Activated naive CD4-positive, alpha-beta T cell treated with anti-CD3 and anti-CD28 coated beads for 36 hours (primary cell): Measurements from ENCODE around the gene NIFK. TPM values are rescaled to one million over a fixed set of nuclear protein-coding genes. Genes with fewer than 3 reads are reported as not detected.

Experiments used
- CTCF ChIA-PET: fragments of 350-600 bp; sonication (Branson Sonifier 250); formaldehyde crosslinking; loops from one replicate; lab custom pipeline; 2021; ENCODE audit warnings: antibody characterized with exemption; lab: Charles Lee
- DNase-seq: peaks from one replicate; pipeline ENCODE4 v3.0.0-alpha.2; 2020
- H3K27ac Mint-ChIP-seq: one replicate; pipeline ENCODE4 v1.8.0; 2021; ENCODE audit warnings: mild to moderate bottlenecking, mixed read lengths
- H3K27me3 Mint-ChIP-seq: one replicate; pipeline ENCODE4 v1.8.0; 2021; ENCODE audit warnings: low read depth, mixed read lengths
- H3K36me3 Mint-ChIP-seq: one replicate; pipeline ENCODE4 v1.8.0; 2021; ENCODE audit warnings: low read depth, mixed read lengths
- H3K4me1 Mint-ChIP-seq: one replicate; pipeline ENCODE4 v1.8.0; 2021; ENCODE audit warnings: low read depth, mixed read lengths
- H3K4me3 Mint-ChIP-seq: one replicate; pipeline ENCODE4 v1.8.0; 2021; ENCODE audit warnings: mild to moderate bottlenecking, moderate library complexity, mixed read lengths
- H3K9me3 Mint-ChIP-seq: one replicate; pipeline ENCODE4 v1.8.0; 2021; ENCODE audit warnings: mixed read lengths
- intact Hi-C: fragments of 100-400 bp; cut with micrococcal nuclease; formaldehyde crosslinking; loops from one replicate; pipeline ENCODE4 v1.15.1; 2023
- total RNA-seq, 2 experiments: library from RNA; stranded (reverse); gene quantifications; one replicate each; pipeline ENCODE4 v1.2.3, GENCODE V29; 2021

Gene NIFK
- total RNA-seq, 2 experiments from 2014 or later: 112 to 117 TPM

- intact Hi-C loops: no loop called here
- DNase-seq: no peak
- Mint-ChIP-seq H3K4me3 (no peak overlapping the region), H3K36me3 (peaks cover 10% of the 10 kb centered on the region), H3K4me1 (no peaks in the 10 kb centered on the region), H3K27ac (no peak overlapping the region), H3K9me3 (peaks cover 24% of the 10 kb centered on the region), H3K27me3 (no peaks in the 10 kb centered on the region)
- CTCF ChIA-PET: interaction anchor here (0.6 kb wide), 1 partner anchor 330 kb away, joined by 3 read pairs; no protein-coding TSS in a partner anchor
These were observed 49.8 kb downstream of the NIFK start for GRCh38 chr2:121686902-121687301.

- CTCF ChIA-PET: interaction anchor here (0.6 kb wide), 1 partner anchor 330 kb away, joined by 3 read pairs; no protein-coding TSS in a partner anchor
- Mint-ChIP-seq H3K36me3 (peaks cover 12% of the 10 kb centered on the region), H3K9me3 (peaks cover 30% of the 10 kb centered on the region), H3K4me1 (no peaks in the 10 kb centered on the region), H3K27ac (no peak overlapping the region), H3K27me3 (no peaks in the 10 kb centered on the region), H3K4me3 (no peak overlapping the region)
- intact Hi-C loops: no loop called here
- no peak for DNase-seq
These were observed 50.5 kb downstream of the NIFK start for GRCh38 chr2:121686218-121686617.

GRCh38 chr2:121682396-121683298, 54.0 kb downstream of the NIFK start:
- no peak overlapping the region for H3K4me3 Mint-ChIP-seq

GRCh38 chr2:121677855-121678254, 58.8 kb downstream of the NIFK start:
- intact Hi-C loops: no loop called here
- Mint-ChIP-seq H3K27ac (no peak overlapping the region), H3K4me3 (no peak overlapping the region), H3K27me3 (no peaks in the 10 kb centered on the region), H3K36me3 (peaks cover 5% of the 10 kb centered on the region), H3K4me1 (no peaks in the 10 kb centered on the region), H3K9me3 (peaks cover 55% of the 10 kb centered on the region)
- CTCF ChIA-PET: no interaction called here
- no peak for DNase-seq

More at GRCh38 chr2:121682396-121683298, 54.0 kb downstream of the NIFK start:
- H3K4me1 Mint-ChIP-seq: no peaks in the 10 kb centered on the region
- no peaks in the 10 kb centered on the region for H3K27me3 Mint-ChIP-seq
- peaks cover 39% of the 10 kb centered on the region for H3K9me3 Mint-ChIP-seq
- peaks cover 12% of the 10 kb centered on the region for H3K36me3 Mint-ChIP-seq
- CTCF ChIA-PET: no interaction called here
- DNase-seq: no peak
- H3K27ac Mint-ChIP-seq: peak overlapping the region; percentile 21
- intact Hi-C loops: no loop called here

Other genes starting within 250 kb of the NIFK start
- gene RNU4ATAC, start 206.0 kb downstream of the NIFK start, total RNA-seq: not detected
- gene CLASP1, start 87.4 kb downstream of the NIFK start, total RNA-seq: 10 to 100 TPM; 47.3 to 51.5 TPM
- gene TSN, start 18.8 kb upstream of the NIFK start, total RNA-seq: 10 to 100 TPM; 49.8 to 52.6 TPM